ENCODE data around the gene RILPL2. TPM values are rescaled to one million over a fixed set of nuclear protein-coding genes. Genes with fewer than 3 reads are reported as not detected.

The RILPL2 gene
- total and polyA plus RNA-seq, 4 donors, result 7.7 to 40.7 (median 12.9) TPM

GRCh38 chr12:123391546-123392343 is 44.7 kb downstream of the RILPL2 start:
- ATAC-seq (ENCODE audit: insufficient read depth, low FRiP score) (no peak), DNase-seq (no peak)
- TF ChIP-seq CTCF (IDR thresholded peaks at IDR 0.05; ENCODE audit: control extremely low read depth, extremely low read depth), result no peak
- H3K27me3 ChIP-seq (ENCODE audit: control insufficient read depth in 3 of 3, insufficient read depth in 3 of 3, low read length in 2 of 3), result no peaks in the 10 kb centered on the region
- no peaks in the 10 kb centered on the region for H3K9me3 ChIP-seq (ENCODE audit: control insufficient read depth in 4 of 4, insufficient read depth in 3 of 4, low read length in 3 of 4)
- peaks cover 10 to 34% (median 33%) of the 10 kb centered on the region in 4 donors for H3K36me3 ChIP-seq (ENCODE audit: control insufficient read depth in 4 of 4, insufficient read depth in 4 of 4, low read length in 4 of 4)
- H3K27ac ChIP-seq (ENCODE audit: low read depth in 1 of 2, low read length in 1 of 2), result peak overlapping the region in 1 of 2 donors; percentile 61
- no peak overlapping the region for H3K9ac ChIP-seq (ENCODE audit: insufficient read depth in 1 of 2, low read length in 2 of 2)
- H3K4me3 ChIP-seq, result no peak overlapping the region
- peaks cover 0 to 23% (median 13%) of the 10 kb centered on the region in 5 donors for H3K4me1 ChIP-seq (ENCODE audit: control insufficient read depth in 5 of 5, insufficient read depth in 5 of 5, low read length in 5 of 5)
- WGBS, 2 donors, result 68 to 73% methylated on average over 8 of the region's 8 CpGs

DNA sequence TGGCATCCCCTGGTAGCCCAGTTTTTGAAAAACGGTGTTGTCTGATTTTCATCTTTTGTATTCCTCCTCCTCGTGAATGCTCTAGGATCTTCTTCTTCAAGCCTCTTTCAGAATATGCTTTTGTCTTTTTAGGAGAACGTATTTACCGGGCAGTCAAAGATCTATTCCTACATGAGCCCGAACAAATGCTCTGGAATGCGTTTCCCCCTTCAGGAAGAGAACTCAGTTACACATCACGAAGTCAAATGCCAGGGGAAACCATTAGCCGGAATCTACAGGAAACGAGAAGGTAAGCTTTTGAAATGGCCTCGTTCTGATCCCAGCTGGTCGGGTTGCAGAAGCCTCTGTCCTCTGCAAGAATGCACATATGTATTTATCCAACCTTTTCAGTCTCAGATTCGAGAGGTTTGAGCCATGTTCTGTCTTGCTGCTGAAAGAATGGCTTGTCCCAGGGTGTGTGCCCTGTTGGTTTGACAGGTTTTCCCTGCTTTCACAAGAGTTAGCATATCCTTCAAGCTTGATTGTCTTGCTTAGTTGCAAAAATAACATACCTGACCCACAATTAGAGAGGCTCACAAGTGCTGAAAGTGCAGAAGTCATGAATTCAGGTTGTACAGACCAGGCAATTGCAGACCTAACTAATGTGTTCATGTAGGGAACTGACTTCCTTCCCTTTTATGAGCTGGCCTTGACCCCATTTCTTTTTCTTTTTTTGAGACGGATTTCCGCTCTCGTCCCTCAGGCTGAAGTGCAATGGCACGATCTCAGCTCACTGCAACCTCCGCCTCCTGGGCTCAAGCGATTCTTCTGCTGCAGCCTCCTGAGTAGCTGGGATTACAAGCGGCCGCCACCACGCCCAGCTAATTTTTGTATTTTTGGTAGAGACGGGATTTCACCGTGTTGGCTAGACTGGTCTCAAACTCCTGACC is 45.7 kb downstream of the RILPL2 start:
- no peak for ATAC-seq (ENCODE audit: insufficient read depth, low FRiP score)

More for the DNA sequence above, 45.7 kb downstream of the RILPL2 start:
- DNase-seq, result peak in 2 of 3 donors; percentile 43 to 53
- H3K9ac ChIP-seq (ENCODE audit: insufficient read depth in 1 of 2, low read length in 2 of 2), result no peak overlapping the region
- H3K36me3 ChIP-seq (ENCODE audit: control insufficient read depth in 4 of 4, insufficient read depth in 4 of 4, low read length in 4 of 4), result peaks cover 8 to 29% (median 23%) of the 10 kb centered on the region in 4 donors
- H3K27me3 ChIP-seq (ENCODE audit: control insufficient read depth in 3 of 3, insufficient read depth in 3 of 3, low read length in 2 of 3), result no peaks in the 10 kb centered on the region
- peak overlapping the region; percentile 82 for H3K4me3 ChIP-seq
- WGBS, 2 donors, result 36 to 38% methylated on average over 23 of the region's 23 CpGs
- no peaks in the 10 kb centered on the region for H3K9me3 ChIP-seq (ENCODE audit: control insufficient read depth in 4 of 4, insufficient read depth in 3 of 4, low read length in 3 of 4)
- no peak for TF ChIP-seq CTCF (IDR thresholded peaks at IDR 0.05; ENCODE audit: control extremely low read depth, extremely low read depth)
- peak overlapping the region; percentile 82 to 94 for H3K27ac ChIP-seq (ENCODE audit: low read depth in 1 of 2, low read length in 1 of 2)
- H3K4me1 ChIP-seq (ENCODE audit: control insufficient read depth in 5 of 5, insufficient read depth in 5 of 5, low read length in 5 of 5), result peaks cover 0 to 23% (median 13%) of the 10 kb centered on the region in 5 donors

All from lung (tissue), 12 donors.